Measurements from ENCODE around the gene TMEM164.

Gene TMEM164

DNA sequence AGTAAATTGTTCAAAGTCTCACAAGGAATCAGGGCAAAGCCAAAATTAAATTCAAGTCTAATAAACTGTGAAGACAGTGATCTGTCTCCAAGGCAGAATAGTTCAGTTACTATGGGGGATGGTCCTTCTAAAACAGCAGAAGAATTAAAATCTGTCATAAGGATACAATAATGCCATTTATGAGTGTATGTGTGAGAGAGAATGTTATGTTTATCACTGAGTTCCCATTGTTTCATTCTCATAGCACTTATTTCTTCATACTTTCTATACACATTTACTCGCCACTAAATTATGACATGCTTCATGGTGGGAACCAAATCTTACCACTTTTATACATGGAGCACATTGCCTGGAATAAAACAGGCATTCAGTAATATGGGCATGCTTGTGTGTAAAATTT is 212.5 kb downstream of the TMEM164 start:
- no peak for DNase-seq

DNA sequence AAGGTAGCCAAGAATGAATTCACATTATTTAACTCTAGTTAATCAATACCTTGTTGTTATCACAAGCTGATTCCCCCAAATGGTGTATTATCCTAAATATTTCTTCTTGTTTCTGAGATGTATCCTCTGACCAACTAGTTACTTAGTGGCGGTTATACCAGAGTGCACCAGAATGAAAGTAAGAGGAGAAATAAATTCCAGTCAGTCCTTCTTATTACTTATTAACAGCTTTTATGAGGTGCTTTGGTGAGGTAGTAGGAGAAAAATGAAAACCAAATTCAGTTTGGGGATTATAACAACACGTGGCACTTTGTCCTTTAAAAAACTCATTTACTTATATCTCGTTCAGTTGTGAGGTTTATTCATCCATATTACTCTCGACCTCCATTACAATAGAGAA is 213.1 kb downstream of the TMEM164 start:
- DNase-seq = no peak

DNA sequence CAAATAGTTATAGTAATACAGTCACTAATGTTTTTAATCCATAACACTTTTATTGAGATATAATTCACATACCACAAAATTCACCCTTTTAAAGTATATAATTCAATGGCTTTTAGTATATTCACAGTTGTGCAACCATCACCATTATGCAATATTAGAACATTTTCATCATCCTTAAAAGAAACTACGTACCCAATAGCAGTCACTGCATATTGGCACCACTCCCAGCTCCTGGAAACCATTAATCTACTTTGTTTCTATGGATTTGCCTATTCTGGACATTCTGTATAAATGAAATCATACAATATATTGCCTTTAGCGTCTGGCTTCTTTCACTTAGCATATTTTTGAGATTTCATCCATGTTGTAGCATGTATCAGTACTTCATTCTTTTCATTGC is 215.7 kb downstream of the TMEM164 start:
- no peak for DNase-seq

DNA sequence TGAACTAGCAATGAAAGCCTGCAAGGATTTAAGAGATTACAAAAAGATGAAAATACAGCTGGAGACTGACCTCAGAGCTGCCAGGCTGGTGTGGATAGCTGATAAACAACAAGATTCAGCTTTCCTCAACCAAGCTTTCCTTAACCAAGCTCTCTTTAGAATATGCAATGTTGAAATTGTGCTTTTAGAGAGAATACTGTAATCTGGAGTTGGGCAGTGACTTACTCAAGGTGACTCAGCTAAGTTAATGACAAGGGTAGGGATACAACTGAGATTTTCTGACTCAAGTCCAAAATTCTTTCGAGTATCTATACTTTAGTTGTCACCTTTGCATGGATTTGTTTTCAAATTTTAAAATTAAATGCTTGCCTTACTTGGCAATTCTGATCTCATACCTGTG is 217.0 kb downstream of the TMEM164 start:
- DNase-seq = no peak

DNA sequence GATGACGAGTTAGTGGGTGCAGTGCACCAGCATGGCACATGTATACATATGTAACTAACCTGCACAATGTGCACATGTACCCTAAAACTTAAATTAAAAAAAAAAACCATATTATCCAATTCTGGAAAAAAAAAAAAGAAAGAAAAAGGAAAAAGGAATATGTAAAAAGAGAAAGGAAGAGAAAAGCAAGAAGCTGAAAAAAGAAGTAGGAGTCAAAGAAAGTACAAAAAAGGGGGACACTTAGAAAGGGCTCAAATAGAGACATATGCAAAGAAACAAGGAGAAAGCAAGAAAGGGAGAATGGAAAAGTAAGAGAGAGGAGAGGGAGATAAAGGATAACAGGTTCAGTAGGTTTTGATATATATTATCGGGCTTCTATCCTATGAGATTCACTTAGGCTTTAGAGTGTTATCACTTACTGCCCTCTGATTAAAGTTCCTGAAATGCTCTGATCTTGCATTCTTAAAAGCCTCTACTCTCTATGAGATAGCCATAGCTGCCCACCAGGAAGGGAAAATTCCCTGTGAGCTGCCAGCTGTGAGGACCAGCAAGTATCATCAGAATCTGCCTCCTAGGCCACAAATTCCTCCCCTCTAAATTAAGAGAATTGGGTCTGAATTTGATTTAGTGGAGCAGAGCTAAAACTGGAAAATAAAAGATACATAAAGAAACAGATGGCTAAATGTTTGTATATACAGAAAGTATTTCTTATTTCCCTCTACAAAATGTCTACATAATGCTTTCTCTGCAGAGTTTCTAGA is 219.8 kb downstream of the TMEM164 start:
- no peak for DNase-seq

DNA sequence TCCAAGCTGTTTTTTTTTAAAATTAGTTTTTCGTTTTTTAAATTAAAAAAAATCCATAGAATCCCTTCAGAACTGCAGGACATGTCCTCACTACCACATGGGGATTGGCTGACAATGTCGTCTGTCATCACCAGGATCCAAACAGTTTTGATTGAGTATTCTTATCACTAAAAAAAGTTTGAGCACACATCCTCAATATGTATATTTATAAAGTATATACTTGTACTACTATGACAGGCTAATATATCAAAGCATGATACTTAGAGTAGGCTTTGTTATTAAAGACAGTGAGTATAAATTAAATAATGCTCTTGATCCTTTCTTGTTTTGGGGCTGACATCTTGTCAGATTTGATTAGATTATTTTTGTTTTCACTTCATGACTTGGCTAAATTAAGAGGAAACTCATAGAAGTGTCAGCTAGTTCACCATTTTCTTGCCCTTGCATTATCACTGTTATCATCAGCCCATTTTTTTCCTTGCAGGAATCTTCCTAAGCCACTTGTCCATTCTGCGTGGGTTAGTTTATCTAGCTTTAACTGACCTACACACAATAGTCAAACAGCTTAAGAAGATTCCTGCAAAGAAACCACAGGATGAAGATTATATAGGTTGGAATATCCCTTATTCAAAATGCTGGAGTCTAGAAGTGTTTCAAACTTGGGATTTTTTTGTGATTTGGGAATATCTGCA is 222.2 kb downstream of the TMEM164 start:
- no peak for DNase-seq

DNA sequence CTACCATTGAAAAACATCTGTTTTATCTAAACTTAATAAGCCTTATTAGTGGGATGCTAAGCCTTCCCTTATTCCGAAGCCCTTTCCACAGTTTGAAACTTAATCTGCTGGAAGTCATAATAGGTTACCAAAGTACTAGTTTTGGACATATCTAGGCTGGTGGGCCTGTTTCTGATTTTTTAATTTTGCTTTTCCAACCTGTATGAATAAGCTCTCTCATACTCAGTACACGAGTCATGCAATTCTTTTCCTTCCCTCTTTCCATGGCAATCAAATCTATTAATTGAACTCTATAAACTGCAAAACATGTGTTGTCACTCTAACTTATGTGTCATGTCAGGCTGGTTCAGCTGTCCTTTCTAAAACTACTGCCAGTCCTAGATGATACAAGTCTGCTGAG is 224.0 kb downstream of the TMEM164 start:
- DNase-seq = no peak

Measured in activated CD4-positive, CD25-positive, alpha-beta regulatory T cell treated with anti-CD3 and anti-CD28 coated beads, Interleukin-2, amount 50 U/mL, for 72 hours (primary cell).